Measurements from ENCODE around the gene PDE6C.

PDE6C gene

GRCh38 chr10:93715345-93715744 lies 103.0 kb downstream of the PDE6C start:
- no peak overlapping the region for H3K27ac ChIP-seq (ENCODE audit: insufficient read depth, low read length, poor library complexity, severe bottlenecking)
- H3K4me3 ChIP-seq (ENCODE audit: insufficient read depth, low read depth, low read length, poor library complexity, severe bottlenecking): no peak overlapping the region
- H3K4me1 ChIP-seq (ENCODE audit: control insufficient read depth, insufficient read depth, low read length, poor library complexity, severe bottlenecking): no peaks in the 10 kb centered on the region
- no peaks in the 10 kb centered on the region for H3K9me3 ChIP-seq (ENCODE audit: control insufficient read depth, low read length)
- H3K27me3 ChIP-seq (replicated peaks; ENCODE audit: control insufficient read depth, insufficient read depth, low read length, poor library complexity, severe bottlenecking): no peaks in the 10 kb centered on the region
- H3K36me3 ChIP-seq (ENCODE audit: control insufficient read depth, insufficient read depth, low read length): no peaks in the 10 kb centered on the region
- DNase-seq: no peak

All from effector memory CD4-positive, alpha-beta T cell (primary cell).